ENCODE data around the gene KCNH3.

Gene KCNH3

GRCh38 chr12:49559011-49559675, 20.3 kb downstream of the KCNH3 start:
- no peak for DNase-seq (ENCODE audit: low read depth)

DNA sequence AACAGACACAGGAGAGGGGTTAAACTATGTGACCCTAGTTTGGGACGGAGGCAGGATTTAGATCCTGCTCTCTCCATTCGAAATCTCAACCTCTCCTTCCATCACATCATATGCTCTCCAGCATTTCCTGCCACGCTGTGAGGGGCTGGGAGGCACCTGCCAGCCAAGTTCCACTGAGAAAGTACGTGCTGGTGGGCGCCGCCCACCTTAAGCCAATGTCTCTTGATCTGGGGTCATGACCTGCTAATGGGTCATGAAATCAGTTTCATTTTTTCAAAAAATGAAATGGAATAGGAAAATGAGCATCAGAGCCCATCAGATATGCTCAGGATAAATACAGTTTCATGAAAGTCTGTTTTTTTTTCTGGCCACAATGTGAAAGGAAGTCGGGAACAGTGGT, 21.9 kb downstream of the KCNH3 start:
- no peak for DNase-seq (ENCODE audit: low read depth)

DNA sequence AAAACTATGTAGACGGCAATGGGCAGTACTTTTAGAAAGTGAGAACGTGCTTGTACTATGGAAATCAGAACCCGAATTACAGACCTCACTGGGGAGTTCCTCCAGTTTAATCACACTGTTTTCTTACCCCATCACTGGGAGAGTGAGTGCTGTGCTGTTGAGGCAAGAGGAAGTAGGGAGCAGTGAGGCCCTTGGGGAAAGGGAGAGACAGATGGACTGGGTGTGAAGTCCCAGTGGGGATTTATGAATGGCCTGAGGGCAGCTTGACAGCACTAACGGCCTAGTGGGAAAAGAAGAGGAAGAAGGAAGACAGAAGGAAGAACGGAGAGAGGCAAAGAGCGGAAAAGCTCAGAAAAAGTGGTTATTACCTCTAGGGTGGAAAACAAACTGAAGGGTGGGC, 23.4 kb downstream of the KCNH3 start:
- no peak for DNase-seq (ENCODE audit: low read depth)

GRCh38 chr12:49562831-49563230, 24.0 kb downstream of the KCNH3 start:
- DNase-seq (ENCODE audit: low read depth), result no peak

- DNase-seq (ENCODE audit: low read depth), result no peak
Observed at GRCh38 chr12:49563951-49564685, 25.3 kb downstream of the KCNH3 start.

GRCh38 chr12:49564686-49565405, 26.0 kb downstream of the KCNH3 start:
- DNase-seq (ENCODE audit: low read depth), result no peak

DNA sequence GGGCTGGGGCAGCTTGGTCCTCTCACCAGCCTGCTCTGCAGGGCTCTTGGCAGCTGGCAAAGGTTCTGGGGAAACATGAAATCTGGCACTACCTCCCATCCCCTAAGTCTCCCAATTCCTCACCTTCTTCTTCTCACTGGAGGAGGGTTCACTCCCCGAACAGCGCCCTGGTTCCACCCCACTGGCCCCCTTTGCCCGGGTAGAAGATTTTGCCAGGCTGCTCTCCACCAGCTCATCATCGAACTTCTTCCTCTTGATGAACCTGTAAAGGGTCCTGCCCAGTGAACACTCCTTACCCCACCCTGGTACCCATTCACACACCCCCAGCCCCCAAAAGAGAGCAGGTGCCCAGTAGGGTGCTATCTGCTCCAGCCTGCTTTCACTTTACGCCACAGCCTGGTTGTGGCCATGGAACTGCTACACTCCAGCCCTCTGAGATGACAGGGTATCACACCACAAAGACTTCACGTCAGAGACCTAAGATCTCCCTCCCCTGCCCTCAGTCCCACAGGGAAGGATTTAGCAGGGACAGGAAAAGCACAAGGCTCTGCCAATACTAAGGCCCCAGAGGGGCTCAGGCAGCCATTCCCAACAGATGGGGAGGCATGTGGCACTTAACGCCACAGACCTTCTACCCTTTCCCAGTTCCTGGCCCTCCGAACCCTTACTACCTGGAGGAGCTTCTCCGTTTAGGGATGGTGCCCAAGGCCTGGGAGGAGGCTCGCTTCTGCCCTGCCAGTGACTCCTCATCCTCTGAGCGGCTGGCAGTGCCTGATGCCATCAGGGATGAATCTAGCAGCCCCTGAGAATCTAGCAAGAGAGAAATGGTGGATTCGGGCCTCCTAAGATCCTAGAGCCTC, 26.8 kb downstream of the KCNH3 start:
- DNase-seq (ENCODE audit: low read depth), result no peak

DNA sequence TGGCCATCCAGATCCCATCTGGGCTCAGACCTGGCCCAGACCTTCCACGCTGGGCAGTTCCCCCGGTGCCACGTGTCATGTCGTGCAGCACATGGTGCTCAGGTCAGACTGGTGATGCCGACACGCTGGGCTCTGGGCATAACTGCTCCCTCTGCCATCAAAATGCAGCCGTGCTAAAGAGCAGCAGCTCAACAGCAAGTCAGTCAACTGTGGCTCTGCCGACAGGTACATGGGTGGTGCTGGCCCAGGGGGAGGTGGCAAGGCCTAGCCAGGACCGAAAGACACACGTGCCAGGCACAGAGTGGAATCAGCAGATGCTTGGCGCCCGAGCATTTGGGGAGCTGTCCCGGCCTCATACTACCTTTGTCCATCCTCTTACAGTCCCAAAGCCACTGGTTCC, 27.5 kb downstream of the KCNH3 start:
- DNase-seq (ENCODE audit: low read depth), result no peak

DNA sequence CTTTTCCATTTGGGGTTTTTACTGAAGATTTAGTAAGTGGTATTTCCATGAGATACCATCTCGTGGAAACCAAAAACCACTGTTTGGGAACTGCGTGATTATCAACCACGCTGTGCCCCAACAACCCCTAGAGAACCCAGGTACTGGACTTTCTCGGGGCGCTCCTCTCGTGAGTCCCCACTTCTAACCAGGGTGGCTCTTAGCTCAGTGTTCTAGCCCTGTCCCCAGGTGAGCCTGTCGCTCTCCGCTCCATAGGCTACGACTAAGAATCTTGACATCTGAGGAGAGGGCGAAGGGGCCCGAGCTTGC, 28.4 kb downstream of the KCNH3 start:
- no peak for DNase-seq (ENCODE audit: low read depth)

DNA sequence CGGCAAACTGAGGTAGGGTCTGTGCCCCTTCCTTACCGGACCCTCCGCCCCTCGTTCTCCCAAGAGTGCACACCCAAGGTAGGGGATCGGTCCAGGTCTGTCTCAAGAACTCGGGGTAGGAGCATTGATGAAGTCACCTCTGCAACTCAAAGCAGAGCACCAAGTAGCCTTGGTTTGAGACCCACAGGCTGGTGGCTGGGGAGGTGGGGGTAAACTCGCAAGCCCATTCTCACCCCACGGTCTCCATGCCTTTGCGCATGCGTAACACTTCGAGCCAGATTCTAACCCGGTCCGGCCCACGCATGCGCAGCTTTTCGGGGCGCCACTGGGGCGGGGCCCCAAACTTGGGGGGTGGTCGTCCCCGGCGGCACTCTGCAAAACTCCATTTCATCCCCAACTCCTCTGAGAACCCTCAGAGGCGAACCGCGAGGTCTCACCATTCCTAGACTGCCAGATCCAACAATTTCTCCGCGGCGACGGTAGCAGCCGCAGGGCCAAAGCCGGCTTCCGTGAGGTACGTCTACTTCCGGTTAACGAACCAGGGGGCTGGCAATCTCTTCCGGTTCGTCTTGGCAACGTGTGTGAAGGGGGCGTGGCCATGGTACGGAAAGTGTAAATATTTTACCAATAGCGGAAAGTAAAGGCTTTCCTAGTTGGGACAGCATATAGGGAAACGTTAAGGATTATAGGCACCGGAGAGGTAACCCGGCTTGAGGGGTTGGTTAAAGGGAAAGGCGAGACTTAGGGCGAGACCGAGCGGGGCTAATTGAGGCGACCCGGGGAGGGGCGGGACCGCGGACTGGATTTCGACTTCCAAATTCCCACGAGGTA, 29.0 kb downstream of the KCNH3 start, which contains the start of gene MCRS1:
MCRS1 (minus strand) TSS at position 532 of the 831 bp plus-strand sequence. CDS start 1,411 bp downstream, outside the sequence.
- DNase-seq (ENCODE audit: low read depth), result peak; percentile 89

DNA sequence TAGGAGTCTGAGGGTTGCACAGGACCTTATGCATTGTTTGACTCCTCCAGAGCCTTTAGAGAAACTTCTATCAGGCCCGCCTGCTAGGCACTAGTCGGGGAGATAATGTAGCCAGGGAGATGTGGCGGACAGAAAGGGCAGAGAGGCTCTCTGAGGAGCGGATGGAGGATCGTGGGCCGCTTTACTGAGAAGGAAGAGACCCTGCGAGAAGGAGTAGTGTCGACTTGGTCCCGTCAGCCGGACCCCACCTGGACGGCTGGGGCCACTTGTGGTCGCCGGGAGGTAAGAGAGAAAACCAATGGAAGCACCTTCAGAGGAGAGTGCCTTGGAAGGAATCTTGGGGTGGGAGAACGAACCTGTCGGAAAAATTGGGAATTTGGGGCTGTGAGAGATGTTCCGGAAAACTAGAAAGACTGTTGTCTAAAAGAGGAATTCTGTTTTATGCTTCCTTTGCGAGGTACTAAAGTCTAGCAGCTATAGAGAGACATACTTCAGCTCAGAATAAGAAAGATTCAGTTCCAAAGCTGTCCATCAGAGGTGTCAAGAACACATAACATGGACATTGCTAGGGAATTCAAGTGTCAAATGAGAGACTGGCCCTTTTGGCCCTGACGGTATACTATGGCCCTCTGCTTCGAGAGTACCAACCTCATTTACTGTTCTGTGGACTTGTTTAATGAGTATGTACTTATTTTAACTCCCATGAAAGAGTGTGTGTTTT, 29.8 kb downstream of the KCNH3 start:
- DNase-seq (ENCODE audit: low read depth), result no peak

- DNase-seq (ENCODE audit: low read depth), result no peak
Observed at GRCh38 chr12:49577589-49578315, 38.9 kb downstream of the KCNH3 start.

DNA sequence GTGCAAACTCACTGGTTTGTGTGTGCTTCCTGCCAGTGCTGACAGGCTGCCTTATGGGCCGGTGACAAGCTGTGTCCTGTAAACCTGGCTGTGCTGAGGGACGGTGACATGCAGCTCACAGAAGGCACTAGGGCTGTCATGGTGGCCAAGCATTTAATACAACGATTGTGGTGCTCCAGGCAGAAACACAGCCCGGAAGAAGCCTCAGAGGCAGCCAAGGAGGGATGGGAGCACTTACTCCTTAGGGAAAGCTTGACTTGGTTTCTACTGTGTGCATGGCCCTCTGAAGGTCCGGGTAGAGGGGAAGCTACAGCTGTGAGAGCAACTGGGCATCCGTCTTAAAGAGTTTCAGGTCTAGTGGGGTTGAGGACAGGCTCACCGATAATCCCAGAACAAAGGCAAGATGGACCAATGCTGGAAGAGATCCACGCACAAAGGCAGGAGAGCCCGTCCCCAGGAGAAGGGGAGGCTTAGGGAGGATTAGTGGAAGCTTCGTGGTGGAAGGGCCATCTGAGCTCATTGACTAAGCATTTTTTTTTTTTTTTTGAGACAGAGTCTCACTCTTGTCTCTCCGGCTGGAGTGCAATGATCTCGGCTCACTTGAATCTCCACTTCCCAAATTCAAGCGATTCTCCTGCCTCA, 39.8 kb downstream of the KCNH3 start:
- DNase-seq (ENCODE audit: low read depth), result no peak

GRCh38 chr12:49580572-49581535, 42.0 kb downstream of the KCNH3 start:
- DNase-seq (ENCODE audit: low read depth), result peak; percentile 46

- DNase-seq (ENCODE audit: low read depth), result no peak
Observed at GRCh38 chr12:49582201-49582600, 43.4 kb downstream of the KCNH3 start.

DNA sequence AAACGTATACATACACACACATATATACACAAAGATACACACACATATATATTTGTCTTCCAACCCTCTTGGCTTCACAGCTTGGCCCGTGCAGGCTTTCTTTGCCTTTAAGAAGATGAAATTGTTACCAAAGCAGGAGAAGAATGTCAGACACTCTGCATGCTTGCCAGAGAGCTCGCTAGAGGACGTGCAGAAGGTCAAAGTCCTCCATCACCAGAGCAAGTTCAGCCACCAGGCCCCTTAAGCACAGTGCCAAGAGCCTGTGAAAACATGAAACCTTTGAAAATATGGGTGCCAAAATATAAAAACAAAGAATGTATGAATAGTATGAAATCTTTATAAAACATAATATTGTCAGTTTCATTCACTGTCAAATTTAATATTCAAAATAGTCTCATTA, 44.0 kb downstream of the KCNH3 start:
- DNase-seq (ENCODE audit: low read depth), result no peak

- no peak for DNase-seq (ENCODE audit: low read depth)
Observed at GRCh38 chr12:49583366-49584094, 44.7 kb downstream of the KCNH3 start.

- DNase-seq (ENCODE audit: low read depth), result no peak
Observed at GRCh38 chr12:49584591-49584990, 45.8 kb downstream of the KCNH3 start.

Measured in activated T-cell treated with anti-CD3 and anti-CD28 coated beads for 1 hour (primary cell).